Panc1 (cell line): Measurements from ENCODE around the gene COLEC11. TPM values are rescaled to one million over a fixed set of nuclear protein-coding genes. Genes with fewer than 3 reads are reported as not detected.
"Not testable (repeated sequence)": the region's sequence is repeated elsewhere in the genome, so short reads cannot be mapped to it uniquely, and the experiment has no call there.

Experiments
- ATAC-seq: fragments of 200-7000 bp; cut with Tn5 transposase; 2 replicates; pipeline ENCODE4 v1.9.1; 2020; ENCODE audit warnings: mild to moderate bottlenecking, moderate library complexity
- BruUV-seq: library from RNA; stranded (reverse); fragments of 400-500 nt; replicated peaks from 2 replicates; lab custom pipeline; 2021; lab: Mats Ljungman, UMichigan
- CTCF ChIA-PET: fragments of 300-600 bp; sonication (Branson Sonifier 250); formaldehyde crosslinking; loops from one replicate; lab custom pipeline; 2022; ENCODE audit warnings: antibody characterized with exemption; lab: Charles Lee
- POLR2A ChIA-PET: fragments of 300-600 bp; sonication (Branson Sonifier 250); formaldehyde crosslinking; loops from one replicate; lab custom pipeline; 2022; ENCODE audit warnings: antibody characterized with exemption; lab: Charles Lee
- DNase-seq: peaks from one replicate; pipeline ENCODE4 v3.0.0-alpha.2; 2010; ENCODE audit warnings: low read depth, low spot score
- H3K27ac ChIP-seq: 2 replicates; pipeline ENCODE4 v1.5.1; 2011; ENCODE audit warnings: mild to moderate bottlenecking, low read length, inconsistent platforms
- H3K27me3 ChIP-seq: fragments of 200-500 bp; sonication (Bioruptor generic); 2 replicates; pipeline ENCODE4 v1.6.0; 2014; ENCODE audit warnings: low read length, inconsistent platforms; ENCODE audit not compliant: control insufficient read depth, insufficient read depth
- H3K36me3 ChIP-seq: fragments of 200-500 bp; sonication (Bioruptor generic); 2 replicates; pipeline ENCODE4 v1.5.1; 2014; ENCODE audit warnings: inconsistent platforms, mild to moderate bottlenecking, low read length, moderate library complexity; ENCODE audit not compliant: control insufficient read depth, insufficient read depth
- H3K4me1 ChIP-seq: 2 replicates; pipeline ENCODE4 v1.5.1; 2011; ENCODE audit warnings: inconsistent platforms, mild to moderate bottlenecking, low read length, moderate library complexity; ENCODE audit not compliant: control insufficient read depth, insufficient read depth
- H3K4me3 ChIP-seq, 2 experiments: 2 replicates each; pipeline ENCODE4 v1.5.1; 2011 to 2012; ENCODE audit warnings: low read depth in 2 of 2, low read length in 2 of 2, mild to moderate bottlenecking in 2 of 2, inconsistent platforms in 1 of 2, moderate library complexity in 1 of 2
- H3K9me3 ChIP-seq: fragments of 200-500 bp; sonication (Bioruptor generic); 2 replicates; pipeline ENCODE4 v1.5.1; 2014; ENCODE audit warnings: low read depth, mild to moderate bottlenecking, inconsistent platforms, low read length, moderate library complexity; ENCODE audit not compliant: control insufficient read depth, insufficient read depth
- POLR2AphosphoS5 ChIP-seq: IDR thresholded peaks from 2 replicates; pipeline ENCODE4 v1.6.1; 2012; ENCODE audit warnings: mild to moderate bottlenecking, low read depth, low read length, moderate library complexity
- SIN3A ChIP-seq: IDR thresholded peaks from 2 replicates; pipeline ENCODE4 v1.6.1; 2012; ENCODE audit warnings: low read depth, mild to moderate bottlenecking, low read length, moderate library complexity, borderline replicate concordance; ENCODE audit not compliant: insufficient read depth
- TCF7L2 ChIP-seq: IDR thresholded peaks from 2 replicates; pipeline ENCODE4 v1.6.1; 2011; ENCODE audit warnings: mild to moderate bottlenecking, low read depth, low read length, inconsistent platforms
- in situ Hi-C: cut with HindIII; loops from 2 replicates; pipeline ENCODE4 v1.10.0; 2016; ENCODE audit warnings: low sequenced_read_pairs, low pct_unique_long_range_greater_than_20kb
- intact Hi-C: fragments of 100-400 bp; cut with micrococcal nuclease; formaldehyde crosslinking; loops from one replicate; pipeline ENCODE4 v1.10.0; 2022; ENCODE audit not compliant: unreplicated experiment
- total RNA-seq: library from RNA; stranded (reverse); gene quantifications from one replicate; pipeline ENCODE4 v1.2.1, GENCODE V29; 2021; ENCODE audit not compliant: unreplicated experiment
- TF ChIP-seq, protein P1 (sequence below), 2 experiments: IDR thresholded peaks; 2 replicates each; pipeline ENCODE4 v1.6.1; 2011 to 2012; ENCODE audit warnings: low read depth in 2 of 2, control low read depth in 1 of 2, low read length in 1 of 2, mild to moderate bottlenecking in 1 of 2, moderate library complexity in 1 of 2; ENCODE audit not compliant: insufficient read depth in 1 of 2
- TF ChIP-seq, protein P2 (sequence below): fragments of 450-650 bp; IDR thresholded peaks from 2 replicates; pipeline ENCODE4 v1.5.1; 2017; ENCODE audit warnings: mild to moderate bottlenecking

COLEC11 gene
- total RNA-seq, 1 experiment from 2014 or later = 0.31 TPM

DNA sequence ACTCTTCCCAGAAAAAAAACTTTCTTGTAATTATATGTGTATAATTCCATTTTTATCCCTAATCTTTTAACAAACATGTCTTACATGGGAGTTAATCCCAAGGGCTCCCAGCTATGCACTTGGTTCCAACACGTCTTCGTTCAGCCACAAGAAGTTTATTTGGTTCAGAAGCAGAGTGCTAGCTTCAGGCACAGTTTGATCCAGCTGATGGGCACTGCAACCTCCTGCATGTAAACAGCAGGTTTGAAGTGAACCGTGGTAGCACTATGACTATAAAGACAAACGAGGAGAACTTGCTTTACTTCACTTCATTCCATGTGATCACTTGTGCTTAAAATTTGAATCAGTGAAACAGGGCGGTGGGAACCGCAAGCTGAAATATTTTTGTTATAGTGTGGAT is 29.8 kb upstream of the COLEC11 start:
- ChIA-PET CTCF (no interaction called here), POLR2A (no interaction called here)
- DNase-seq (no peak), ATAC-seq (no peak)
- no peak overlapping the region for H3K27ac ChIP-seq
- no TSS peak for BruUV-seq
- H3K27me3 ChIP-seq = no peaks in the 10 kb centered on the region
- no peak overlapping the region for H3K4me3 ChIP-seq
- intact Hi-C loops = no loop called here
- no peaks in the 10 kb centered on the region for H3K4me1 ChIP-seq
- no peaks in the 10 kb centered on the region for H3K9me3 ChIP-seq
- no peaks in the 10 kb centered on the region for H3K36me3 ChIP-seq
- in situ Hi-C loops = no loop called here
- TF ChIP-seq POLR2AphosphoS5 = no peak
- no peak for TF ChIP-seq TCF7L2
- no peak for TF ChIP-seq SIN3A
- TF ChIP-seq, protein P1, sequence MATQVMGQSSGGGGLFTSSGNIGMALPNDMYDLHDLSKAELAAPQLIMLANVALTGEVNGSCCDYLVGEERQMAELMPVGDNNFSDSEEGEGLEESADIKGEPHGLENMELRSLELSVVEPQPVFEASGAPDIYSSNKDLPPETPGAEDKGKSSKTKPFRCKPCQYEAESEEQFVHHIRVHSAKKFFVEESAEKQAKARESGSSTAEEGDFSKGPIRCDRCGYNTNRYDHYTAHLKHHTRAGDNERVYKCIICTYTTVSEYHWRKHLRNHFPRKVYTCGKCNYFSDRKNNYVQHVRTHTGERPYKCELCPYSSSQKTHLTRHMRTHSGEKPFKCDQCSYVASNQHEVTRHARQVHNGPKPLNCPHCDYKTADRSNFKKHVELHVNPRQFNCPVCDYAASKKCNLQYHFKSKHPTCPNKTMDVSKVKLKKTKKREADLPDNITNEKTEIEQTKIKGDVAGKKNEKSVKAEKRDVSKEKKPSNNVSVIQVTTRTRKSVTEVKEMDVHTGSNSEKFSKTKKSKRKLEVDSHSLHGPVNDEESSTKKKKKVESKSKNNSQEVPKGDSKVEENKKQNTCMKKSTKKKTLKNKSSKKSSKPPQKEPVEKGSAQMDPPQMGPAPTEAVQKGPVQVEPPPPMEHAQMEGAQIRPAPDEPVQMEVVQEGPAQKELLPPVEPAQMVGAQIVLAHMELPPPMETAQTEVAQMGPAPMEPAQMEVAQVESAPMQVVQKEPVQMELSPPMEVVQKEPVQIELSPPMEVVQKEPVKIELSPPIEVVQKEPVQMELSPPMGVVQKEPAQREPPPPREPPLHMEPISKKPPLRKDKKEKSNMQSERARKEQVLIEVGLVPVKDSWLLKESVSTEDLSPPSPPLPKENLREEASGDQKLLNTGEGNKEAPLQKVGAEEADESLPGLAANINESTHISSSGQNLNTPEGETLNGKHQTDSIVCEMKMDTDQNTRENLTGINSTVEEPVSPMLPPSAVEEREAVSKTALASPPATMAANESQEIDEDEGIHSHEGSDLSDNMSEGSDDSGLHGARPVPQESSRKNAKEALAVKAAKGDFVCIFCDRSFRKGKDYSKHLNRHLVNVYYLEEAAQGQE (IDR thresholded peaks at IDR 0.05; ENCODE audit: insufficient read depth in 1 of 2, low read depth in 2 of 2, low read length in 1 of 2) = no peak
- TF ChIP-seq, protein P2, sequence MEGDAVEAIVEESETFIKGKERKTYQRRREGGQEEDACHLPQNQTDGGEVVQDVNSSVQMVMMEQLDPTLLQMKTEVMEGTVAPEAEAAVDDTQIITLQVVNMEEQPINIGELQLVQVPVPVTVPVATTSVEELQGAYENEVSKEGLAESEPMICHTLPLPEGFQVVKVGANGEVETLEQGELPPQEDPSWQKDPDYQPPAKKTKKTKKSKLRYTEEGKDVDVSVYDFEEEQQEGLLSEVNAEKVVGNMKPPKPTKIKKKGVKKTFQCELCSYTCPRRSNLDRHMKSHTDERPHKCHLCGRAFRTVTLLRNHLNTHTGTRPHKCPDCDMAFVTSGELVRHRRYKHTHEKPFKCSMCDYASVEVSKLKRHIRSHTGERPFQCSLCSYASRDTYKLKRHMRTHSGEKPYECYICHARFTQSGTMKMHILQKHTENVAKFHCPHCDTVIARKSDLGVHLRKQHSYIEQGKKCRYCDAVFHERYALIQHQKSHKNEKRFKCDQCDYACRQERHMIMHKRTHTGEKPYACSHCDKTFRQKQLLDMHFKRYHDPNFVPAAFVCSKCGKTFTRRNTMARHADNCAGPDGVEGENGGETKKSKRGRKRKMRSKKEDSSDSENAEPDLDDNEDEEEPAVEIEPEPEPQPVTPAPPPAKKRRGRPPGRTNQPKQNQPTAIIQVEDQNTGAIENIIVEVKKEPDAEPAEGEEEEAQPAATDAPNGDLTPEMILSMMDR = no peak

DNA sequence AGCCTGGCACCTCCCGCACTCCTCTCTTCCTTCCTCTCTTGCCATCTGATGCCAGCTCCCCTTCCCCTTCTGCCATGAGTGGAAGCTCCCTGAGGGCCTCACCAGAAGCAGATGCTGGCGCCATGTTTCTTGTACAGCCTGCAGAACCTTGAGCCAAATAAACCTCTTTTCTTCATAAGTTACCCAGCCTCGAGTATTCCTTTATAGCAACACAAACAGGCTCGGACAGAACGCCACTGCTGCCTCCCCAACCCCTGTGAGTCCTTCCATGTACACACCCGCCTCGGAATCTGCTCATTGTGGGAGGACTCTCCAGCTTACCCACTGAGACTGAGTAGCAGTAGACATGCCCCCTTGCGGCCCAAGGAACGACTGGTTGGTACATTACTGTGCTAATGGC is 28.1 kb upstream of the COLEC11 start:
- no peak overlapping the region for H3K27ac ChIP-seq
- DNase-seq (no peak), ATAC-seq (no peak)
- H3K36me3 ChIP-seq = no peaks in the 10 kb centered on the region
- H3K4me1 ChIP-seq = peaks cover 7% of the 10 kb centered on the region
- TF ChIP-seq, protein P1 (IDR thresholded peaks at IDR 0.05; ENCODE audit: insufficient read depth in 1 of 2, low read depth in 2 of 2, low read length in 1 of 2) = no peak
- TF ChIP-seq SIN3A (no peak), TCF7L2 (no peak), POLR2AphosphoS5 (no peak)
- TF ChIP-seq, protein P2 = no peak
- ChIA-PET POLR2A (no interaction called here), CTCF (no interaction called here)
- no peaks in the 10 kb centered on the region for H3K9me3 ChIP-seq
- in situ Hi-C loops = no loop called here
- no TSS peak for BruUV-seq
- H3K27me3 ChIP-seq = no peaks in the 10 kb centered on the region
- intact Hi-C loops = no loop called here
- H3K4me3 ChIP-seq = no peak overlapping the region

DNA sequence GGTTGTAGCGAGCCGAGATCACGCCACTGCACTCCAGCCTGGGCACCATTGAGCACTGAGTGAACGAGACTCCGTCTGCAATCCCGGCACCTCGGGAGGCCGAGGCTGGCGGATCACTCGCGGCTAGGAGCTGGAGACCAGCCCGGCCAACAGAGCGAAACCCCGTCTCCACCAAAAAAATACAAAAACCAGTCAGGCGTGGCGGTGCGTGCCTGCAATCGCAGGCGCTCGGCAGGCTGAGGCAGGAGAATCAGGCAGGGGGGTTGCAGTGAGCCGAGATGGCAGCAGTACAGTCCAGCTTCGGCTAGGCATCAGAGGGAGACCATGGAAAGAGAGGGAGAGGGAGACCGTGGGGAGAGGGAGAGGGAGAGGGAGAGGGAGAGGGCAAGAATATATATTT is 25.3 kb upstream of the COLEC11 start:
- H3K36me3 ChIP-seq, intact Hi-C loops, ATAC-seq, in situ Hi-C loops, DNase-seq, BruUV-seq, H3K27me3 ChIP-seq, H3K4me1 ChIP-seq, CTCF ChIA-PET, H3K27ac ChIP-seq, POLR2A ChIA-PET, H3K4me3 ChIP-seq, H3K9me3 ChIP-seq: not testable (repeated sequence)
